NT2/D1 (cell line): ENCODE results near the gene SLC32A1.

Experiments used
- SUZ12 ChIP-seq: IDR thresholded peaks from 2 replicates; pipeline ENCODE4 v1.6.1; 2011; ENCODE audit not compliant: insufficient read length, insufficient read depth; ENCODE audit errors: extremely low read depth
- YY1 ChIP-seq: IDR thresholded peaks from 2 replicates; pipeline ENCODE4 v1.6.1; 2011; ENCODE audit not compliant: insufficient read length, insufficient read depth

GRCh38 chr20:38745757-38746156 is 21.5 kb downstream of the SLC32A1 start:
- TF ChIP-seq YY1 (no peak), SUZ12 (no peak)
